NCI-H2107 treated with DMSO at 0.1 percent for 48 hours (cell line): ENCODE measurements around the gene RBPJ.
"Not testable (repeated sequence)": the region's sequence is repeated elsewhere in the genome, so short reads cannot be mapped to it uniquely, and the experiment has no call there.

Experiments
- DNase-seq: peaks from one replicate; lab custom pipeline; 2025; ENCODE audit not compliant: unreplicated experiment; lab: John Stamatoyannopoulos, UW

Gene RBPJ

DNA sequence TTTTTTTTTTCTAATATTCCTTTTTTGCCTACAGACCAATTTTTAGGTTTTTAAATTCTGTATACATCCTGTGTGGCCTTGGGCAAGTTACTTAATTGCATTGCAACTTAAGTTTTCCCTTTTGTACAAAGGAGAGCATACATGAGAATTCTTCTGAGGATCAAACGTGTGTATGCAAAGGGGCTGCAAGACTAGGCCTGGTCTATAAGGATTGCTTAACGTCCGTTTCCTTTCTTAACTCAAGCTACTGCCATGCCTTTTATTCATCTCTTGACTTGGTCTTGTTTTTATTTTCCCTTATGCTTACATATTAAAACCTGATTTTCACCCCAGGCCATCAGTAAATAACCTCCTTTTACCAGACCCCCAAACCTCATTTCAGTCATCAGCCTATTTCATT, 13.6 kb downstream of the RBPJ start:
- no peak for DNase-seq

GRCh38 chr4:26337612-26338011, 16.8 kb downstream of the RBPJ start:
- no peak for DNase-seq

DNA sequence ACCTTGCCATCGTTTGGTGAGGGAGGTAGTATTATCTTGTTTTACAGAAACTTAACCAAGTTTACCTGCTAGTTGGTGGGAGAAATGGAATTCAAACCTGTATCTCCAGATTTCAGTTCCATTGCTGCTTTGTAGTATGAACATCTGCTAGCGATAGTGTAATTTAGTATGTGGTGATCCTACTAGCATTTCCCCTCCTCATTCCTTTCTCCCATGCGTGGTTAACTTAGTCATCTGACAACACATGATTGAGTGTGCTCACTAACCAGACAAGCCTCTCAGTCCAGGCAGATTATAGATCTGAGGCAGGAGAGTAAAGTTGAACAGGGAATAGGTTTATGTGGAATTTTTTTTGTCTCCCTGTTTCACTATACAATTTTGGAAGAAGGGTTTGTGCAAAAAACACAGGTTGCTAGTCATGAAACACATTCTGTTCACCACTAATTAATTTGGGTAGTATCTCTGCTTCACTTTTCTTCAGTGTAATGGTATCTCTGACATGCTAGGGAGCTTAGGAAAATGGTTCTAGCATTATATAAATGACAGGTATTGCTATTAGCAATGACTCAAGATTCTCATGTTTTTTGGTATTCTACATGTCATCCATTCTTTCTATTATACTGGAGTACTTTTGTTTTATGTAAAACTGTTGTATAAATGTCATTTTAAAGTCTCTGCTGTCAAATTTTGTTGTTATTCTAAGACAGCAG, 21.7 kb downstream of the RBPJ start:
- no peak for DNase-seq

DNA sequence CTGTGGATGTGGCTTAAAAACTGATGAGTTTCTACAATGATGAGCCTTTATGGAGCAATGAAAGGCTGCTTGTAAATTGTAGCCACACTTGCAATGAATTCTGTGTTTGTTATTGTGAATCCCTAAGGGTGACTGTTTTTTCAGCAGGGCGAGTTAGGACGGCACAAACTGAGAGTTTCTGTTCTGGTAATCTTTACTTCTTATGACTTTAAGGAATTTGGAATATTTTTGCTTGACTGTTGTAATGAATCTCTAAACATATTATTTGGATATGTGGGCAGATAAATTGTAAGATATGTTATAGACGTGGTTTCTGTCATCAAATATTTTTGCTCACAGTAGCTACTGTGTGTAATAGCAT, 22.2 kb downstream of the RBPJ start:
- DNase-seq, result no peak

- DNase-seq, result no peak
These were observed 24.2 kb downstream of the RBPJ start for GRCh38 chr4:26344901-26345564.

GRCh38 chr4:26345565-26345938, 24.7 kb downstream of the RBPJ start:
- no peak for DNase-seq

DNA sequence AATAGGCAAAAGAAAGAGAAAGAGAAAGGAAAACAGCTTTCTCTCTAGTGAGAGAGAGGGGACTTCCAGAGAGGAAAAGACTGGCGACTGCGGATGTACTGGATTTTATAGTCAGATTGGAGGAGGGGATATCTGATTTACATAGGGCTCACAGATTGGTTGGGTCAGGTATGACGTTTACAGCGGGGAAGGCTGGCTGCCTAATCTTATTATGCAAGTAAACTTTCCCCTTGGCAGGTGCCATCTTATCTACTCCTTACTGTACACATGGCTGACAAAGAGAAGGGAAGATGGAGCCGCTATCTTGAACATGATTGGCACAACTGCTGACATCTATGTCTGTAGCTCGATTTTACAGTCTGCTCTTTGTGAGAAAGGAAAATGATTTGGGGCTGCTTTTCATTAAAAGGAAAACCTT, 25.4 kb downstream of the RBPJ start:
- DNase-seq, result no peak

DNA sequence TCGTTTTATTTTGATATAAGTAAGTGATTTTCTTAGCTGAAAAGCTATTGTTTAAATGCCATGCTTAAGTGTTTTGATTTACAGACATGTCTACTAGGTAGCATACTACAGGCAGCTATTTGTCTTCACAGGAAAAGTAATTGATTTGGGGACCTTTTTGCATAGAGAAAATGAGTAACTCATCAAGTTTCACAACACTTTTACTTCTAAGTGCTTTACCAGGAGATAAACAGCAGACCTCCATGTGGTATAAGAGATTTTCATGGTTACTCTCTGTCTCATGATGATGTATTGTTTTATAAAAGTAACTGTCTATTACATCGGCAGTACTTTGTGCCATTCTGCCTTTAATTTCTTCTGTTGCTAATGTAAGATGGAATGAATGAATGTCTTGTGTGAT, 28.7 kb downstream of the RBPJ start:
- DNase-seq, result no peak

DNA sequence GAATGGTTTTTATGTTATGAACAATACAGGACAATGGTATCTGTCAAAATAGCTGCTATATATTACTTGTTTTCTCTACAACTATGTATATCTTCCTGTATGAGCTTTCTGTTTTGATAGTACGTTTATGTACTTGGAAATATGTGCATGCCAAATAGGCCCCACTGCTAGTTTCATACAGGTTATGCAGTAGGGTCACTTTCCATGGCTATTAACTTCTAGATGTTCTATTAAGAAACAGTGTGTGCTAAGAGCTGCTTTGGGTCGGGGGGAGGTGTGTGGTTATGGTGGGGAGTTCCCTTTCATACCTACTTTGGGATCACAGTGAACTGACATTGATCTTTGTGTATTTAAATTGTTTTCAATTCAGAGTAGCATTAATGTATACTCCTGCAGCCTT, 30.9 kb downstream of the RBPJ start:
- DNase-seq, result no peak

DNA sequence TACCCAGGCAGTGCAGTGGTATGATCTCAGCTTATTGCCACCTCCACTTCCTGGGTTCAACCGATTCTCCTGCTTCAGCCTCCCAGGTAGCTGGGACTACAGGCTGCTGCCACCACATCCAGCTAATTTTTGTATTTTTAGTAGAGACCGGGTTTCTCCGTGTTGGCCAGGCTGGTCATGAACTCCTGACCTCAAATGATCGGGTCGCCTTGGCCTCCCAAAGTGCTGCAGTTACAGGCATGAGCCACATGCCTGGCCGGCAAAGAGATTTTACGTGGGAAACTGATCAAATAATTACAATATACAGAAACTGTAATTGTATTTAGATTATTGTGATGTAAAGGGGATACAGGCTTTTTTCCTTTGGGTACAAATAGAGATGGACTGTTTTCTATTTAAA, 33.7 kb downstream of the RBPJ start:
- DNase-seq, result no peak

DNA sequence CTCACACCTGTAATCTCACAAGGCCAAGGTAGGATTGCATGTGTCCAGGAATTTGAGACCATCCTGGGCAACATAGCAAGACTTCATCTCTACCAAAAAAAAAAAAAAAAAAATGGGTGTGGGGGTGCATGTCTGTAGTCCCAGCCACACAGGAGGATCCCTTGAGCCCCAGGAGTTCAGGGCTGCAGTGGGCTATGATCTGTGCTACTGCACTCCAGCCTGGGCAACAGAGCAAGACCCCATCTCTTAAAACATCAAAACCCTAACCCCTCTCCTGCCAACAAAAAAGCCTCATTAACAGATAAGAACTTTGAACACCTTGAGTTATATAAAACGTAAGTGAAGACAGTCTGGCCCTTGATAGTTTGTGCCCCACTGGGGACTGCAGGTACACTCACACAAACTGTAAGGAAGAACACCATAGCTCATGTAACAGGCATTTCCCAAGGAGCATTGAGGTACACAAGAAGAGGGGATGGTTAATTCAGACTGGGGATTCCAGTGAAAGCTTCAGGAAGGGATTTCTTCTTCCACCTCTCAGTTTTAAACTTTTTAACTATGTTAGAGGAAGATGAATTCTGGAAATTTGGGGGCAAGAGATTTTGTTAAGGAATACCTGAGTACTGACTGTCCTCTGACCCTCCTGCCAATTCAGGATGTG, 34.7 kb downstream of the RBPJ start:
- no peak for DNase-seq

GRCh38 chr4:26356081-26356501, 35.3 kb downstream of the RBPJ start:
- DNase-seq, result no peak

- not testable (repeated sequence) for DNase-seq
These were observed 38.7 kb downstream of the RBPJ start for GRCh38 chr4:26359521-26359920.

DNA sequence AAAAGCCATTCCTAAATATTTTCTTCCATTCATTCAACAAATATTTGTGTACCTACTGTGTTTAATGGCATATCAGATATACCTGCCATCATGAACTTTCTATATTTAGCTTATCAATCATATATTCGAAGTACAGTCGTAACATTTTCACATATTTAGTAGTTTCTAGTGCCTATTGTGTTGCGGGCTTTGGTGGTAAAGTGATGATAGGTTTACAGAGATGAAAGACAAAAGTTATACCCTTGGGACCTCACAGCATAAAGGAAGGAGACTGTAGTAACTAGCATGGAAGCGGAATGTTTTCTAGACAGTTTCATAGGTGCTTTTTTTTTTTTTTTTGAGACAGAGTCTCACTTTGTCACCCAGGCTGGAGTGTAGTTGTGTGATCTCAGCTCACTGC, 39.5 kb downstream of the RBPJ start:
- DNase-seq, result no peak

GRCh38 chr4:26360864-26361263, 40.0 kb downstream of the RBPJ start:
- DNase-seq, result no peak

GRCh38 chr4:26361297-26361696, 40.5 kb downstream of the RBPJ start:
- no peak for DNase-seq

- DNase-seq, result no peak
These were observed 42.1 kb downstream of the RBPJ start for GRCh38 chr4:26362745-26363439.

GRCh38 chr4:26365537-26366150, 44.8 kb downstream of the RBPJ start:
- no peak for DNase-seq

GRCh38 chr4:26367811-26368210, 47.0 kb downstream of the RBPJ start:
- no peak for DNase-seq

DNA sequence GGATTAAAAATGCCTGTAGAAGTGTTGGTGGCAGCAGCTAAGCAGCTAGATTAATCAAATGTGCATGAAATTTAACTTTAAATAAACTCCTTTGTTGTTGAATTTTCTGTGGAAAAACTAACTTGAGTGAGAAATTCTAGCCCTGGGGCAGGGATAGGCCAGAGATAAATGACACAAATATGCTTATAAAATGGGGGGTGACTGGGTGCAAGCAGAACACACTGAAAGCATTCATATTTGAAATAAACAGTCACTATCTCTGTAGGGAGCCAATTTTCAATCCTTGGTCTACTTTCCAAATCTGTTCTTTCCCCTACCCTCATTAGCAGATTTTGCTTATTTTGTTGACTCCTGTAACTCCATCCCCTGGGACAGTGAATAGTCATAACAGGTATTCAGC, 47.9 kb downstream of the RBPJ start:
- DNase-seq, result no peak

GRCh38 chr4:26369132-26369531, 48.3 kb downstream of the RBPJ start:
- DNase-seq, result no peak
